Left kidney (tissue), 2 donors: Measurements from ENCODE around the gene HDAC9. TPM values are rescaled to one million over a fixed set of nuclear protein-coding genes. Genes with fewer than 3 reads are reported as not detected.

Source experiments
- DNase-seq: peaks from one replicate; pipeline ENCODE4 v3.0.0-alpha.2; 2013
- polyA plus RNA-seq: library from polyadenylated mRNA; unstranded; fragments of 120-200 nt; gene quantifications from one replicate; pipeline ENCODE4 v1.2.1, GENCODE V29; 2013; ENCODE audit not compliant: insufficient read length

Gene HDAC9
- polyA plus RNA-seq, 1 donor: 10.4 TPM

DNA sequence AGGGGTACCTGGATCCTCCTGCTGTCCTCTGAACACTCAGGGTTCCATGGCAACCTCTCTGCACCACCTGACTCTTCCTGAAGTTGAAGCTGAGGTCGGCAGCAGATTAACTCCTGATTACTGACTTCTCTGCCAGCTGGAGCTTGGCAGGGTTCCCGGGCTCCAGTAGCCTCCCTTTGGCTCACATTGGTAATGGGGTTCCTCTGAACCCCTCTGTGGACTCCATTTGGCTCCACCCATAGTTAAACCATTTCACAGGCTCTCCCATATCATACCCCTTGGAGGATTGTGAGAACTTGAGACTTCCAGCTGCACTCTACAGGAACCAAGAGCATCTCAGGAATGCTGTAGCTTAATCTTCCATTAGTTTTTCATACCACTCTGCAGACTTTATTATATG is 292.5 kb downstream of the HDAC9 start:
- no peak for DNase-seq

- DNase-seq: peak; percentile 43
Measured at GRCh38 chr7:18792871-18793595, 297.5 kb downstream of the HDAC9 start.

DNA sequence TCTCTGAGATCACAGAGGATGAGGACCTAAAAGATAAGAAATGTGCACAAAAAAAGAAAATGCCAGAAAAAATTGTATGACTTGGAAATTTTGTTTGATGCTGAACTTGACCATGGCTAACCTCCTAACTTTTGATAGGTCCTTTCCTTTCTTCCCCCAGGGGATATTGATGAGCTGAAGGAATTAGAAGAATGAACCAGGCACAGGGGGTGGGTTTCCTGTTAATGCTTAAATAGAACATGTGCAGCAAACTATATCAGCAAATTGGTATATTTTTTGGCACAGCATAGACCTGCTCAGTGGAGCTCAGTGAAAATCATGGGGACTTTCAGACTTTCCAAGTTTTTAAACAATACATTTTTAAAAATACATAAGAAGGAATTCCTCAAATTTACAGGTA is 300.7 kb downstream of the HDAC9 start:
- DNase-seq: no peak

- no peak for DNase-seq
Measured at GRCh38 chr7:18798088-18798906, 302.7 kb downstream of the HDAC9 start.

GRCh38 chr7:18799899-18800298 is 304.4 kb downstream of the HDAC9 start:
- DNase-seq: no peak

- DNase-seq: no peak
Measured at GRCh38 chr7:18803923-18804322, 308.4 kb downstream of the HDAC9 start.

GRCh38 chr7:18806177-18806576 is 310.6 kb downstream of the HDAC9 start:
- DNase-seq: no peak

GRCh38 chr7:18808026-18808425 is 312.5 kb downstream of the HDAC9 start:
- no peak for DNase-seq

DNA sequence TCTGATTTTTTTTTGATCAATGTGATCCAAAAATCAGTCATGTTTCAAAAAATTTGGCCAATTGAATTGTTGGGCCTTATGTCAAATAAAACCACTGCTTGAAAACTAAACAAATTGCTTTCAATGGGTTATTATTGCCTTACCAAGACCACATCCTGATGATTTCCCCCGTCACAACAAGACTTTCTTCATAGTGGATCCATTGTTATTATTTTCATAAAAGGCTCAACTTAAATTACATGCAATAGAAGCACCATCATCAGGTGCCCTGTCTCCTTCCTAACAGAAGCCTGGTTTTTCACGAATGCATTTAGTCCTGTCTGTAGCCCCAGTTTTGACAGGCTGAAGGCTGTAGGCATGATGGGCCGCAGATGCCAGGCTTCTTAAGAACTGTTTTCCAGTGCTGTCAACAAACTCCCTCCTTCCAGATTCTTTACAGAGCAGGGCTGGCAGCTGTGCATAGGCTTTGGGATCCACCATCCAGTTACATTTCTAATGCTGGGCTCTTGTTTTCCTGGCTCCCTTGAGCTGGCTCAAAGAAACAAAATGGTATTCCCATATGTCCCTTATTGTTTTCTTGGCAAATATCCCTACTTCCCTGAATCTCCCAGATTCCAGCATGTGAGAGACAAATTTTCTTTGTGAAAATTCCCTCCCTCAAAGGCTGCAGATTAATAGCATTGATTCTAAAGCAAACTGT is 319.9 kb downstream of the HDAC9 start:
- no peak for DNase-seq

DNA sequence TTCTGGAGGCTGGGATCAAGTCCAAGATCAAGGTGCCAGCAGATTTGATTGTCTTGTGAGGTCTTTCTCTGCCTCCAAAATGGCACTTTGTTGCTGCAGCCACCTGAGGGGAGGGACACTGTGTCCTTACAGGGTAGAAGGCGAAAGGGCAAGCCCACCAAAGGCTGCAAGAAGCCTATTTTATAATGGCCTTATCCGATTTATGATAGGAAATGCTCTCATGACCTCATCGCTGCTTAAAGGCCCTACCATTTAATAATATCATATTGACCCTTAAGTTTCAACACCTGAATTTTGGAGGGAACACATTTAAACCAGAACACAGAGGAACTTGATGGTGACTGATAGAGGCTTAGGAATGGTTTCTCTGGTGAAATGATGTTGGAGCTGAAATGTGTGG is 325.4 kb downstream of the HDAC9 start:
- DNase-seq: no peak

- DNase-seq: no peak
Measured at GRCh38 chr7:18821554-18821953, 326.0 kb downstream of the HDAC9 start.

- no peak for DNase-seq
Measured at GRCh38 chr7:18824157-18824556, 328.6 kb downstream of the HDAC9 start.

DNA sequence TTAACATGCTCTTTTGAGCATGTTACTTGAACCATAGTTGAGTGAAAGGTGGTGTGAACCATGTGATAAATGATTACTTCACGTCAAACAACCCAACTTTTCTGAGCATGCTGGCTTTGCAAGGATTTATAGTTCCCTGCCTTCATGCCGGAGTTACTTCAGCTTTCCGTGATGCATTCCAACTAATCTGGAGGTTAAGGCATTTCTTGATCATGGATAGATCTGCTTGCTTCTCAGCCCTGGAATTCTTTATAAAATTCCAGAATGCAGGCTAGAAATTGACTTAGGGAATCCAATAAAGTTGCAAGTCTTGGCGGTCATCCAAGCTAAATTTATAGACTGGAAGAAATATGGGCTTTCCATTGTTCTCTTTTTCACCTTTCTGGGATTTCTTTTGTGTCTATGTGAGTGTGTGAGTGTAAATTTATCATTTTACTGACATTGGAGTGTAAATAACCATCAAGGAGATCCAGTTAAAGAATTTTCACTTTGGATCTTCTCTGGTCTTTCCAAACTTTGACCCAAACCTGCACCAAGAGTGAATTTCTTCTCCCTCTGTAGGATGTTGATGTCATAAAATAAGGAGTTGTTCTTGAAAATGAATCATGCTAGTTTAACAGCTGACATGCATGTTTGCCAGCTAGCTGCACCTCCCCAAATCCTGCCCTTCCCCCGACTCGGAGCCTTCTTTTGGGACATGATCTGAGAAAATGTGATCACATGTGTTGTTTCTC is 332.9 kb downstream of the HDAC9 start:
- no peak for DNase-seq

GRCh38 chr7:18828994-18829857 is 333.7 kb downstream of the HDAC9 start:
- no peak for DNase-seq

DNA sequence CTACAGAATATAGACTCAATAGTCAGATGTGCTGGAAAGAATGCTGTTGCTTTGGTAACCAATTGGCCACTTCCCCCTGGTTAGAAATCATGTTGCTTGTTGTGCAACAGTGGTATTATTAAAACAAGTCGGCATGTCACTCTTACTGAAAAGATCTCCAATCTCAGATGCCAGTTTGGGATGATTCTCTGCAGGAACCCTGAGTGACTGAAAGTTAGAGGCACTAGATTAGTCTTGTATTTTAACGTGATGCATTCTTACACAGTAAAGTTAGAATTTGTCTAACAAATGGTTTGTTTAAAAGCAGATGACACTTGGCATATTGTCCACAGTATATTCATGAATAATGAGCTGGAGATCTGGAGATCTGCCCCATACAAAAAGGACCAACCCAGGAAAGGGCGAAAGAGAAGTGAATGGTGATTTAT is 334.3 kb downstream of the HDAC9 start:
- no peak for DNase-seq

DNA sequence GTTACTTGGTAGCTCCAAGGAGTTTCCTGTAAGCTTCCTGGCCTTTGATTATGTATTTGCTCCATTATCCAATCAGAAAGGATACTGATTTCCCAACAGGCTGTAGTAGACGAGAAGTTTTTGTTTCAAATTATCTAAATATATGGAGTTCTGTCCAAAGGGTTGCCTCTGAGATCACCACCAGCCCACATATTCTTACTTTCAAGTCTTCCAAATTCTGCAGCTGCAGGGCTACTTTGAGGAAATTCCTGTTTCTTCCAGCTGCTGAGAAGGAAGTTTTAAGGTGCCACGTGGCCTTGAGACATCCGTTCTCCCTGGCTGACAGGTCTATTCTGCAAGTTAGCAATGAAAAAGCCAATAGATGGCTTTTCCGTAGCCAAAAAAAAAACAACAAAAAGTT is 335.9 kb downstream of the HDAC9 start:
- DNase-seq: no peak

- no peak for DNase-seq
Measured at GRCh38 chr7:18831943-18832342, 336.4 kb downstream of the HDAC9 start.

DNA sequence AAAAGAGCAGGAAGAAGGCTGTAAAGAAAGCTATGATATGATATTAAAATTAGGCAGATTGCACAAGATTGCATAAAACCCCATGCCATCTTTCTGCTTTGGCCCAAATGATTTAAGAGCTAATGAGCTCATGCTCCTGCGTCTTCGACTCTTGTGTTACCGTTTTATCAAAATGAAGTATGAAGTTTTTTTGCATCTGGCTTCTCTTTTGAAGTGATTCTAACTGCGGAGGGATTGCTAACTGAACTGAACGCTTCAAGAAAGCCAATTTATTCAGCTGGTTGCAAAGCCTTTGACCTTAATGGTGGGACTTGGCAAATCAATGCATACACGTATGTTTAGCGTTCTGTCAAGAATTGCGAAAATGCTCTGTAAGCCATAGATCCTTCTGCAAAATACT is 339.0 kb downstream of the HDAC9 start:
- no peak for DNase-seq

DNA sequence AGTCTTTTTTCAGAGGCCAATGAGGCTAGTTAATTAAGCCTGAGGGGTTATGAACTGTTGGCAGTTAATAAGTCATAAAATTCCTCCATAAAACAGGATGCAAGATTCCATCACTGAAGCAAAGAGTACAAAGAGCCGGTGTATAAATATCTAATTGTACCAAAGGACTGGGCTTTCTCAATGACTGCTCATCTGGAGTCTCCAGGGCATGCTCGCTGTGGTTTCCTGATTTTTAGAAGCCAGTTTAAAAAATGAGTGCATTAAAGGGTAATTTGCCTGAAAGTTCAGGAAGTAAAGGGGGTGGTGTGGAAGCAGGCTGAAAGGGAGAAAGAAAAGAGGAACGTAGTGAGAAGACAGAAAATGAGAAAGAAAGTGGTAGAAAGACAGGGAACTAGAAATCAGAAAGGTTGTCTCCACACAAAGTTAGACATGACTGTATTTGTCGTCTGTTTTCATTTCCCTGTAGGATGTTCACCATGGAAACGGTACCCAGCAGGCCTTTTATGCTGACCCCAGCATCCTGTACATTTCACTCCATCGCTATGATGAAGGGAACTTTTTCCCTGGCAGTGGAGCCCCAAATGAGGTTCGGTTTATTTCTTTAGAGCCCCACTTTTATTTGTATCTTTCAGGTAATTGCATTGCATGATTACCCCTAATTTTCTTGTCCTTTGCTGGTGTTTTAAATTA is 339.6 kb downstream of the HDAC9 start:
- no peak for DNase-seq

DNA sequence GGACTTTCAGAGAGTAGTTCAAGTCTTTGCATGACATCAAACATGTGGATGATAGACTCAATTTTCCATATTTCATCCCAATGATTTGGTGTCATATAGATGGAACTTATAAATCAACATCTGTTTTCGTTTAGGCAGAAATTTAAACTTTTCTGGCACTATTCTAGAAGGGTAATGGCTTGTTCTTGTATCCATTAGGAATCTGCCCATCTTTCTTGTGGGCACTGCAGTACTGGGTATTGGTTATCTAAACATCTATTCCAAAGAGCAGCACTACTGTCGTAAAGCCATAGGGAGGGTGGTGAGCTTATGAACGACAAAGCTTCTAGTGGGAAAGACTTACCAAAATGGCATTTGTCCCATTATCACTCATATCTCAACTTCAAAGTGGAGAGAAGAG is 348.4 kb downstream of the HDAC9 start:
- no peak for DNase-seq

GRCh38 chr7:18844735-18845134 is 349.2 kb downstream of the HDAC9 start:
- no peak for DNase-seq
